AG09319 (cell line): ENCODE measurements around the gene RUNX1.

ENCODE experiments used
- DNase-seq: peaks from one replicate; pipeline ENCODE4 v3.0.0-alpha.2; 2010; ENCODE audit warnings: low read depth; ENCODE audit errors: extremely low read depth
- CTCF ChIP-seq: IDR thresholded peaks from 2 replicates; pipeline ENCODE4 v1.5.1; 2011; ENCODE audit warnings: low read depth, mild to moderate bottlenecking, inconsistent platforms, low read length, moderate library complexity

Gene RUNX1

GRCh38 chr21:34796518-34797200 lies 252.4 kb downstream of the RUNX1 start:
- DNase-seq, result no peak
- no peak for TF ChIP-seq CTCF

GRCh38 chr21:34795548-34796180 lies 253.4 kb downstream of the RUNX1 start:
- no peak for TF ChIP-seq CTCF
- DNase-seq, result no peak

GRCh38 chr21:34795175-34795547 lies 253.9 kb downstream of the RUNX1 start:
- DNase-seq, result no peak
- no peak; the same call in 1 of the 2 replicates for TF ChIP-seq CTCF

GRCh38 chr21:34794686-34795085 lies 254.4 kb downstream of the RUNX1 start:
- no peak for DNase-seq
- no peak for TF ChIP-seq CTCF

- no peak for TF ChIP-seq CTCF
- no peak for DNase-seq
Measured at GRCh38 chr21:34793471-34793870, 255.6 kb downstream of the RUNX1 start.

- no peak for TF ChIP-seq CTCF
- no peak for DNase-seq
Measured at GRCh38 chr21:34792504-34793089, 256.5 kb downstream of the RUNX1 start.

- DNase-seq, result no peak
- no peak for TF ChIP-seq CTCF
Measured at GRCh38 chr21:34791776-34792503, 257.2 kb downstream of the RUNX1 start.
